Upper lobe of left lung (tissue), 4 donors: Measurements from ENCODE around the gene ZNF438.

ENCODE experiments used
- CTCF ChIP-seq, 6 experiments: fragments of 450-650 bp in 4 of 6; fragments of 200-600 bp in 2 of 6; sonication (generic) in 2 of 6; IDR thresholded peaks; one replicate each; pipeline ENCODE4 v1.5.1; 2016 to 2019; ENCODE audit warnings: antibody characterized with exemption in 6 of 6
- POLR2AphosphoS5 ChIP-seq, 2 donors: sonication (generic); formaldehyde crosslinking; IDR thresholded peaks; one replicate each; pipeline ENCODE4 v1.5.1; 2017; ENCODE audit warnings: antibody characterized with exemption in 2 of 2

GRCh38 chr10:30877111-30877510 is 154.6 kb downstream of the ZNF438 start:
- no peak for TF ChIP-seq CTCF (IDR thresholded peaks at IDR 0.05)
- TF ChIP-seq POLR2AphosphoS5 (IDR thresholded peaks at IDR 0.05) = no peak
